Natural killer cell treated with Interleukin-12 subunit alpha and Interleukin-12 subunit beta and Interleukin-15 and Interleukin-18, amount 100 ng/mL, for 72 hours (primary cell): ENCODE data around the gene USP47. TPM values are rescaled to one million over a fixed set of nuclear protein-coding genes. Genes with fewer than 3 reads are reported as not detected.
"Not testable (repeated sequence)": the region's sequence is repeated elsewhere in the genome, so short reads cannot be mapped to it uniquely, and the experiment has no call there.

ENCODE experiments used
- ATAC-seq, 2 donors: fragments of 150-1000 bp; cut with Tn5 transposase in 1 of 2; sonication (Bioruptor Pico), chemical (Tn5 transposase) in 1 of 2; 2 replicates each; pipeline ENCODE4 v1.10.0; 2021
- DNase-seq: peaks from one replicate; pipeline ENCODE4 v3.0.0; 2022; ENCODE audit warnings: low spot score
- H3K27ac Mint-ChIP-seq, 2 donors: 1 replicate in 1 of 2; 2 replicates in 1 of 2; pipeline ENCODE4 v1.8.0; 2022; ENCODE audit warnings: mixed read lengths in 2 of 2, mild to moderate bottlenecking in 1 of 2, moderate library complexity in 1 of 2
- H3K27me3 Mint-ChIP-seq, 2 donors: 1 replicate in 1 of 2; 2 replicates in 1 of 2; pipeline ENCODE4 v1.8.0; 2022; ENCODE audit warnings: mixed read lengths in 2 of 2
- H3K36me3 Mint-ChIP-seq: one replicate; pipeline ENCODE4 v1.8.0; 2022; ENCODE audit warnings: mixed read lengths
- H3K4me1 Mint-ChIP-seq, 2 donors: 1 replicate in 1 of 2; 2 replicates in 1 of 2; pipeline ENCODE4 v1.8.0; 2022; ENCODE audit warnings: low read depth in 2 of 2, mixed read lengths in 2 of 2, mild to moderate bottlenecking in 1 of 2
- H3K4me3 Mint-ChIP-seq: one replicate; pipeline ENCODE4 v1.8.0; 2022; ENCODE audit warnings: mixed read lengths
- H3K9me3 Mint-ChIP-seq: 2 replicates; pipeline ENCODE4 v1.8.0; 2022; ENCODE audit warnings: mixed read lengths
- total RNA-seq, 2 donors: library from RNA; stranded (reverse); gene quantifications; one replicate each; pipeline ENCODE4 v1.2.3, GENCODE V29; 2022

The USP47 gene
- total RNA-seq, 2 donors from 2014 or later, result 61.7 to 61.8 TPM

DNA sequence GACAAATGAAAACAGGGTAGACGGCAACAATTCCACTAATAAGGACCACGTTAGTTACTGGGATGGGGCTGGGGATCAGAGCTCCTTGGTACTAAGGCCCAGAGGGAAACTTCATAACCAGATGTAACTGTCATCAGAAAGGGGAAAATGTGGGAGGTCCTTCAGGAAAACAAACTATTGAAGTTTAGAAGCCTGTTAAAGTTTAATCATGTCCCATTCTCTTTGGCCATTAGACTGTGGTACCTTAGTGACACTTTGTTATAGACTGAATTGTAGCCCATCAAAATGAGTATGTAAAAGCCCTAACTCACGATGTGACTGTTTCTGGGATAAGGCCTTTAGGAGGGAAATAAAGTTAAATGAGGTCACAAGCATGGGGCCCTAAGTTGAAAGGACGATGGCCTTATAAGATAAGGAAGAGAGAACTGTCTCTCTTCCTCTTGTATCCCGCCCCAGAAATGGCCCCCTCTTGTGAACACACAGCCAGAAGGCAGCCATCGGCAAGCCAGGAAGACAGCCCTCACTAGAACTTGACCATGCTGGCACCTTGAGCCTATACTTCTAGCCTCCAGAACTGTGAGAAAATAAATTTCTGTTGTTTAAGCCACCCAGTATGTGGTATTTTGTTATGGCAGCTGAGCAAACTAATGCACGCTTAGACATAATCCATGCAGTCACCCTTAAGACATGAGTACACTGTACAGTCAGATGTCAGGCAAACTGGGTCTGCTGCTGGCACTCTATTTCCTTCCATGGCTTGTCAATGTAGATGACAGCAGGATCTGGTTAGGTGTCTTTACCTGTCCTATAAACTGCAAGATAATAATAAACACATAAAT is 26.9 kb upstream of the USP47 start:
- Mint-ChIP-seq H3K27me3 (peaks cover 0 to 7% of the 10 kb centered on the region in 2 donors), H3K4me1 (peaks cover 5 to 9% of the 10 kb centered on the region in 2 donors), H3K27ac (no peak overlapping the region), H3K36me3 (no peaks in the 10 kb centered on the region), H3K4me3 (no peak overlapping the region), H3K9me3 (no peaks in the 10 kb centered on the region)
- DNase-seq (no peak), ATAC-seq (no peak)

DNA sequence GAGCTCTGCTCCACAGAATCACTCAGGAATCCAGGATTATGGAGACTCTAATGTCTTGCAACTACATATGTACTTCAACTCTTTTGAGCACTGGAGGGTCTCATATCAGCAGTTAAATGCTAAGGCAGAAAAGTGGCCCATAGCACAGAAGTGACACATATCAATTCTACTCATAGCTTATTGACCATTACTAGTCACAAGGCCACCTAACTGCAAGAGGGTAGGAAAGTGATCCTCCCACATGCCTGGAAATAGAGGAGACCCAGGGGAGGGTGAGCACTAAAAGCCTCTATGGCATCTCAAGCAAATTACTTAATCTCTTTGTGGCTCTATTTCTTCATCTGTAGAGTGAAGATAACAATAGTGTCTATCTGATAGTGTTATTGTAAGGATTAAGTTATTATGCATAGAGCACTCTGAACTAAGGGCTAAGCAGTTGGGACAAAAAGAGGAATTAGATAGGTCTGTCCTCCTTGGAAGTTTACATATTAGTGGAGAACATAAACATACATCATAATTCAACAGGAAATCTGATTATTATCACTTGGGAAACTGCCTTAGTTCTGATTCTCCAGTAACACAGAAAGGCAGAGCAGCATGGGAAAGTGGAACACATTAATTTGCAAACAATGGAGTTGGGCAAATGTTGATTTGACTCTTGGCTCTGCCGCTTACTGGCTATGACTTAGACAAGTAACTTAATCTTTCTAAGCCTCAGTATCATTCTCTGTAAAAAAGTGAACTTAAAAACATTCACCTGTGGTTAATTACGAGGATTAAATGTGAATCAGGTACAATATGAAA is 25.1 kb upstream of the USP47 start:
- peaks cover 0 to 7% of the 10 kb centered on the region in 2 donors for H3K27me3 Mint-ChIP-seq
- DNase-seq (no peak), ATAC-seq (no peak)
- no peak overlapping the region for H3K27ac Mint-ChIP-seq
- H3K9me3 Mint-ChIP-seq, result no peaks in the 10 kb centered on the region
- no peaks in the 10 kb centered on the region for H3K4me1 Mint-ChIP-seq
- no peaks in the 10 kb centered on the region for H3K36me3 Mint-ChIP-seq
- H3K4me3 Mint-ChIP-seq, result no peak overlapping the region

DNA sequence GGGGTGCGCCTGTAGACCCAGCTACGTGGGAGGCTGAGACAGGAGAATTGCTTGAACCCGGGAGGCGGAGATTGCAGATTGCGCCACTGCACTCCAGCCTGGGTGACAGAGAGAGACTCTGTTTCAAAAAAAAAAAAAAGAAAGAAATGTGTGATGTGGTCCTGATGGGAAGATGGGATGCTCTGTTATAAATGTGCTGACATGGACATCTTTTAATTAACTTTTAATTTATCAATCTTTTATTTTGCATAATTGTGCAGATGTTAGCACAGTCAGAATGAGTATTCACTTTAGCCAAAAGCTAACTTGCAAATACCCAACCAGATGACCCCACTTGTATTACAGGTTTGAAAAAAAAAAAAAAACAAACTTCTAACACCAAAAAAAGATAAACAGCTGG is 23.8 kb upstream of the USP47 start:
- Mint-ChIP-seq H3K36me3 (no peaks in the 10 kb centered on the region), H3K4me1 (no peaks in the 10 kb centered on the region), H3K27ac (no peak overlapping the region)

DNA sequence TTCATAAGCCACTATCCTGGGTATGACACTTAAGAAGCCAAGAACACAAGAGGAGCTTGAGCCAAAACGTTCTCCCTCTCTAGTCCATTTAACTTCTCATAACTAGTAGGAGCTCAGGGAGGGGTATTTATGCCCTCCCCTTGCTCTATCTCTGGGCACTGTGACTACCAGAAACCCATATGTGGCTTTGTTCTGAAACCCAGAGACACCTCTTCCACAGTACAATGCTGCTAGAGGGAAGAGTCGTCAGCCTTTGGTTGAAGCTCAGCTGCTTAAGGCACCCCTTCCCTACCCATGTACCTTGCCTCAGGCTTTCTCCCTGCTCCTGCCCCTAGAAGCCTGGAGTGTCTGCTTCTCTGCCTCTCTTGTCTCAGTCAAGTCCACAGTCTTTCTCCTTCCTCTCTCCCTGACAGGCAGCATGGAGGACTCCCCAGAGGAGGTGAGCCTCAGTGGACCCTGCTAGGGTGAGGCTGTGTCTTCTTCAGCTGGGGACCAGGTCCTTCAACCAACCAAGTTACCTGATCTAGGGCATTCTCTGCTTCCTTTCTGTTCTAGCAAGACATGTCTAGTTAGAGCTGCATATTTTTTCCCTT is 23.1 kb upstream of the USP47 start:
- H3K27ac Mint-ChIP-seq, result no peak overlapping the region
- DNase-seq, result no peak
- no peak for ATAC-seq

More for the DNA sequence above, 23.8 kb upstream of the USP47 start:
- DNase-seq (no peak), ATAC-seq (no peak)
- no peak overlapping the region for H3K4me3 Mint-ChIP-seq
- H3K27me3 Mint-ChIP-seq, result peaks cover 0 to 7% of the 10 kb centered on the region in 2 donors
- no peaks in the 10 kb centered on the region for H3K9me3 Mint-ChIP-seq

DNA sequence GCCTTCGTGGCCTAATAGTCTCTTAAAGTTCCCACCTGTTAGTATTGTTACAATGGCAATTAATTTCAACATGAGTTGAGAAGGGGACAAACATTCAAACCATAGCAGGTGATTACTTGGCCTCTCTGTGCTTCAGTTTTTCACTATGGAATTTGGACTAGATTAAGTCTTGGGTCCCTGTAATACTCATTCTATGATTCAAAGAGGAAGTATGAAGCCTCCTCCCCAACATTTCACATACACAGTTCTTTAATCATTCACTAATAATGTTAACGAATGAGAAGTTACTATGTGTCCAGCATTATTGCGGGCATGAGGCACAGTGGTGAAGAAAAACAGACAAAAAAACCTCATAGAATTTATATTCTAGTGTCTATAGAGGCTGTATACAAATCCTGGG is 19.9 kb upstream of the USP47 start:
- Mint-ChIP-seq H3K4me3 (no peak overlapping the region), H3K4me1 (no peaks in the 10 kb centered on the region), H3K9me3 (no peaks in the 10 kb centered on the region)

More for the DNA sequence above, 23.1 kb upstream of the USP47 start:
- no peaks in the 10 kb centered on the region for H3K4me1 Mint-ChIP-seq
- H3K27me3 Mint-ChIP-seq, result peaks cover 0 to 7% of the 10 kb centered on the region in 2 donors
- no peak overlapping the region for H3K4me3 Mint-ChIP-seq
- H3K36me3 Mint-ChIP-seq, result no peaks in the 10 kb centered on the region
- H3K9me3 Mint-ChIP-seq, result no peaks in the 10 kb centered on the region

DNA sequence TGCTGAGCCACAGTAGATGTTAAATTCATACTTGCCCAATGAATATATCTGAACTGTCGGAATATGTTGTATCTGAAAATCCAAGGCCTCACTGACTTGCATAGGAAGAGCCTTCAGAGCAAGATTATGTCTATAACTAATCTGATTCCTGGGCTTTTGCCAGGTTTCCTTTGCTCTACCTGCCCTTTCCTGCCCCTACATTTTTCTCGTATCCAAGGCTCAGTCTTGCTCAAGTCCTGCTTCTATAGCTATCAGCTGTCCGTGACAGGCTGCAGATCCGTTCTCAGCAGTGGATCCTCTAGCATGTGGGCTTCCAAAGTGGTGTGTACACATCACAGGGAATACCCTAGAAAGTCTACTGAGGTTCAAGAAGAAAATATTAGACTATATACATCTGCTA is 18.8 kb upstream of the USP47 start:
- Mint-ChIP-seq H3K36me3 (no peaks in the 10 kb centered on the region), H3K4me1 (no peaks in the 10 kb centered on the region), H3K27me3 (peaks cover 0 to 9% of the 10 kb centered on the region in 2 donors), H3K9me3 (no peaks in the 10 kb centered on the region), H3K4me3 (no peak overlapping the region), H3K27ac (no peak overlapping the region)
- ATAC-seq (no peak), DNase-seq (no peak)

More for the DNA sequence above, 19.9 kb upstream of the USP47 start:
- Mint-ChIP-seq H3K27ac (no peak overlapping the region), H3K27me3 (peaks cover 0 to 13% of the 10 kb centered on the region in 2 donors), H3K36me3 (no peaks in the 10 kb centered on the region)
- no peak for DNase-seq
- no peak for ATAC-seq

DNA sequence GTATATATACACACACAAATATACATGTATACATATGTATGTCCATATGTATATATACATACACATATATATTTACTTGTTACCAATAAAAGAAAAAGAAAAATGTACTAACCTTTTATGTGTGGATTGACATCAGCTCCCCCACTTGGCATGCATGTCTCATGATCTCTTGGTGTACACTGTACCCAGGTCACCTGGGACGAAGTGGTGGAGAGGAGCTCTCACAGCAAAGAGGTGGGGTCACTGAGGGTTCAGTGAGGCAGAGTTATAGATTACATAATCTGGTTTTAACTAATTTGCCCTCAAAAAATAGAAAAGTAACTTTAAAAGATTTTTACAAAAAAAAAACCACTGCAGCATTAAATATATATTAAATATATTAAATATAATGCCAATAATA is 15.5 kb upstream of the USP47 start:
- no peak overlapping the region for H3K27ac Mint-ChIP-seq

DNA sequence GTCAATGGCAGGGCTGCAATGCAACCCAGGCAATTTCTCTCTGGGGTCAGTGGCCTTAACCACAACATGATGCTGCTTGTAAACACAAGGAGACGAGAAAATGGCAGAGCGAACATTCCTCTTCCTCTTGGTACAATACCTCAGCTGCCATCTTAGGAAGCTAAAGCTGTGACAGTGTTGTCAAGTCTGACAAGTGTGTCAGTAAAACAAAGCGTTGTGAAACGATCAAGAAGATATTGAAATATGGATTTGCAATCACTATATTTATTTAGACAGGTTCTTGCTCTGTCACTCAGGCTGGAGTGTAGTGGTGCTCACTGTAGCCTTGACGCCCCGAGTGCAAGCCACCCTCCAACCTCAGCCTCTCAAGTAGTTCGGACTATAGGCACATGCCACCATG is 14.5 kb upstream of the USP47 start:
- H3K36me3 Mint-ChIP-seq, result no peaks in the 10 kb centered on the region
- H3K9me3 Mint-ChIP-seq, result no peaks in the 10 kb centered on the region
- H3K27ac Mint-ChIP-seq, result no peak overlapping the region
- no peak for ATAC-seq
- peaks cover 4 to 10% of the 10 kb centered on the region in 2 donors for H3K27me3 Mint-ChIP-seq
- no peak for DNase-seq
- no peaks in the 10 kb centered on the region for H3K4me1 Mint-ChIP-seq
- no peak overlapping the region for H3K4me3 Mint-ChIP-seq

More for the DNA sequence above, 15.5 kb upstream of the USP47 start:
- no peaks in the 10 kb centered on the region for H3K9me3 Mint-ChIP-seq
- H3K4me3 Mint-ChIP-seq, result no peak overlapping the region
- no peaks in the 10 kb centered on the region for H3K36me3 Mint-ChIP-seq
- no peaks in the 10 kb centered on the region for H3K4me1 Mint-ChIP-seq
- DNase-seq (no peak), ATAC-seq (no peak)
- H3K27me3 Mint-ChIP-seq, result peaks cover 4 to 10% of the 10 kb centered on the region in 2 donors

DNA sequence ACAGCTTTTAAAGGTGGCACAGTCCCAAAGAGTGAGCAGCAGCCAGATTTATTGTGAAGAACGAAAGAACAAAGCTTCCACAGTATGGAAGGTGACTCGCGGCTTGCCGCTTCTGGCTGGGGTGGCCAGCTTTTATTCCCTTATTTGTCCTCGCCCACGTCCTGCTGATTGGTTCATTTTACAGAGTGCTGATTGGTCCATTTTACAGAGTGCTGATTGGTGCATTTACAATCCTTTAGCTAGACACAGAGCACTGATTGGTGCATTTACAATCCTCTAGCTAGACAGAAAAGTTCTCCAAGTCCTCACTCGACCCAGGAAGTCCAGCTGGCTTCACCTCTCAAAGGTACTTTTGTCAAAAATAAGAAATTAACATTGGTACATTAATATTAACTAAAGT is 10.4 kb upstream of the USP47 start:
- H3K9me3 Mint-ChIP-seq, H3K27me3 Mint-ChIP-seq, ATAC-seq, H3K4me1 Mint-ChIP-seq, H3K27ac Mint-ChIP-seq, DNase-seq, H3K36me3 Mint-ChIP-seq, H3K4me3 Mint-ChIP-seq: not testable (repeated sequence)

DNA sequence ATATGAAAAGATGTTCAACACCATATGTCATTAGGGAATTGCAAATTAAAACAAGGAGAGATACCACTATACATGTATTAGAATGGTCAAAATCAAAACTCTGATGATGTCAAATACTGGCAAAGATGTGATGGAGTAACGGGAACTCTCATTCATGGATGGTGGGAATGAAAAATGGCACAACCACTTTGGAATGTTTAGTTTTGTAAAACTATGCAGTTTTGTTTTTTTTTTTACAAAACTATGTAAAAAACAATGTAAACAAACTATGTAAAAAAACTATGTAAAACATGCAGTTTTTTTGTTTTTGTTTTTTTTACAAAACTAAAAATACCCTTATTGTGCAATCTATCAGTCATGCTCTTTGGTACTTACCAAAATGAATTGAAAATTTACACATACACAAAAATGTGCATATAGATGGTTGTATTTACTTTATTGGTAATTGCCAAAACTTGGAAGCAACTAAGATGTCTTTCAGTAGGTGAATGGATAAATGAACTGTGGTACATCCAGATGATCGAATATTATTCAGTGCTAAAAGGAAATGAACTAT is 5.0 kb upstream of the USP47 start:
- H3K27me3 Mint-ChIP-seq, result peaks cover 14 to 20% of the 10 kb centered on the region in 2 donors
- DNase-seq (no peak), ATAC-seq (no peak)
- no peak overlapping the region for H3K27ac Mint-ChIP-seq
- no peaks in the 10 kb centered on the region for H3K4me1 Mint-ChIP-seq
- no peaks in the 10 kb centered on the region for H3K36me3 Mint-ChIP-seq
- H3K9me3 Mint-ChIP-seq, result no peaks in the 10 kb centered on the region
- no peak overlapping the region for H3K4me3 Mint-ChIP-seq

DNA sequence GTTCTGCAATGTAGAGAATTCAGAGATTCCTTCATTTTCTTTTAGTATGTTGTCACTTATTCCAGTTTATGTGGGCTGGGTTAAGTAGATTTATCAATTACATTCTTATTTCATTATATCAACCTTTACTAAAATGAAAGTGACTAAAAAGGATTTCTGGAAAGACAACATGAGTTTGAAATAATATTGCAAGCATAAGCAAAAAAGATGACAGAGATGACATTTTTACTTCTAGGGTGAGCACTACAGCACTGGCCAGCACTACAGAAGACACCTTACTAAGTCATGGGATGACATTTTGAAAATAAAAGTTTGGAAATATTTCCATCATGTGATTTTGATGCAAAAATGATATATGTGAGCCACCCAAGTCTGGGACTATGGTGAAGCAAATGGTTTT is 2.1 kb upstream of the USP47 start:
- no peak for DNase-seq
- H3K36me3 Mint-ChIP-seq, result no peaks in the 10 kb centered on the region
- no peak overlapping the region for H3K27ac Mint-ChIP-seq
- H3K4me1 Mint-ChIP-seq, result peaks cover 0 to 2% of the 10 kb centered on the region in 2 donors
- H3K9me3 Mint-ChIP-seq, result no peaks in the 10 kb centered on the region
- peaks cover 10 to 20% of the 10 kb centered on the region in 2 donors for H3K27me3 Mint-ChIP-seq
- no peak overlapping the region for H3K4me3 Mint-ChIP-seq
- no peak for ATAC-seq

DNA sequence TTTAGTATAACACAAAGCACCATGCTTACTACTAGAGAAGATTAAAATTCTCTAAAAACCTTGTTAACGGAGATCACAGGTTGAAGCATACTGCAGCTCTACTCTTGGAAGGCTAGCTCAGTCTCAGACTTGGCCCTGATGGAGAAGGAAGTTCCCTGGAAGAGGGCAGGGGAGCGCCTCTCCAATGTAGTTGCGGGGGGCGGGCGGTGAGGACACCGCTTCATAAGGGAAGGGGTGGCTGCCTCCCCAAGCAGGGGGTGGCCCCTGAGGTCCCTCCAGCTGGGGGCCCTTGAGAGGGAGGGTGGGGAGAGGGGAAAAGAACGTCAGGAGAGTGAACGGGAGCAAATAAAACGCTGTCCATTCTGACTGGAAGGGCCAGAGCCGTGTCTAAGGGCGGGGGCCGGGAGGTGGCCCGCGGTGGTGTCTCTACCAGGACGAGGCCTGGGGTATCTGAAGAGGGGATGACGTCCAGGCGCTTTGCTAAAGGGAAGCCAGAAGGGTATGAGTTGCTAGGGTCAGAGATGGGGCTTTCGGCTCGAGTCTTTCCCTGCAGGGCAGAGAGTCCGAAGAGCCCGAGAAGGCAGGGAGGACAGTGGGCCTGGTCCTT is 553 bp upstream of the USP47 start:
- no peaks in the 10 kb centered on the region for H3K36me3 Mint-ChIP-seq
- H3K27ac Mint-ChIP-seq, result no peak overlapping the region
- DNase-seq (peak; percentile 59), ATAC-seq (peak; percentile 59 to 73)
- peaks cover 10 to 18% of the 10 kb centered on the region in 2 donors for H3K27me3 Mint-ChIP-seq
- peaks cover 0 to 16% of the 10 kb centered on the region in 2 donors for H3K4me1 Mint-ChIP-seq
- H3K9me3 Mint-ChIP-seq, result no peaks in the 10 kb centered on the region
- no peak overlapping the region for H3K4me3 Mint-ChIP-seq

DNA sequence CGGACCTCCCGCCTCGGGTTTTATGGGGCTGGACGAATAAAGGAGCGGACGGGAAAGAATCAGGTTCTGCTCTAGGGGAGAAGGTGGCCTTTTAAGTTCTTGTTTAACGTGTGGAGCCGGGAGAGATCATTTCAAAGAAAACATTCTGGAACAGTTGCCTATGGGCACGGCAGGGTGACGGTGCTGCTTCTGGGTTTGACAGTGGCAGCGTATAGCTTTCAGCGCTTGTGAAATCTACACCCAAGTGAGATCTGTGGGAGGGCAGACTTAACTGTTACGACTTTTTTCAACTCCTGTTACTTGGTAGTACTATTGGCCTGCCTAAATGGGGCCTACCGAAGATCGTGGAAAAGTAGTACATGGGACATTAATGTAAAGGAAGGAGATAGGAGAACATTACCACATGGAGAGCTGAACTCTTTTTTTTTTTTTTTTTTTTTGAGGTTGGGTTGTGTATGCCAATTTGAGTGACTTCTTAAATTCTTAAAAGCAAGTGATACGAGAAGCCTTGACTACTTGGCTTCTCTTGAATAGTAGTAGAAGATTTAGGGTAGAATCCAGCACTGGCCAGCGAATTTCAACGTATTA is 743 bp downstream of the USP47 start:
- Mint-ChIP-seq H3K4me3 (no peak overlapping the region), H3K27ac (no peak overlapping the region), H3K9me3 (no peaks in the 10 kb centered on the region), H3K27me3 (peaks cover 3 to 8% of the 10 kb centered on the region in 2 donors), H3K4me1 (peaks cover 8 to 22% of the 10 kb centered on the region in 2 donors), H3K36me3 (no peaks in the 10 kb centered on the region)
- DNase-seq (peak; percentile 75), ATAC-seq (peak; percentile 79 to 82)
